Fibroblast of villous mesenchyme (primary cell): ENCODE results near the gene CFAP97D2. TPM values are rescaled to one million over a fixed set of nuclear protein-coding genes. Genes with fewer than 3 reads are reported as not detected.

Source experiments
- DNase-seq: peaks from one replicate; pipeline ENCODE4 v3.0.0-alpha.2; 2010; ENCODE audit warnings: low read depth
- H3K4me3 ChIP-seq: 2 replicates; pipeline ENCODE4 v1.5.1; 2011; ENCODE audit warnings: low read depth, mild to moderate bottlenecking, low read length
- total RNA-seq: library from RNA; depleted of rRNA; stranded (reverse); fragments of >200 nt; gene quantifications from 2 replicates; pipeline ENCODE4 v1.2.3, GENCODE V29; 2012
- TF ChIP-seq, protein P1 (sequence below): IDR thresholded peaks from 2 replicates; pipeline ENCODE4 v1.5.1; 2012; ENCODE audit warnings: low read depth, mild to moderate bottlenecking, low read length; ENCODE audit not compliant: insufficient read depth

The CFAP97D2 gene
- total RNA-seq, 1 donor: not detected

DNA sequence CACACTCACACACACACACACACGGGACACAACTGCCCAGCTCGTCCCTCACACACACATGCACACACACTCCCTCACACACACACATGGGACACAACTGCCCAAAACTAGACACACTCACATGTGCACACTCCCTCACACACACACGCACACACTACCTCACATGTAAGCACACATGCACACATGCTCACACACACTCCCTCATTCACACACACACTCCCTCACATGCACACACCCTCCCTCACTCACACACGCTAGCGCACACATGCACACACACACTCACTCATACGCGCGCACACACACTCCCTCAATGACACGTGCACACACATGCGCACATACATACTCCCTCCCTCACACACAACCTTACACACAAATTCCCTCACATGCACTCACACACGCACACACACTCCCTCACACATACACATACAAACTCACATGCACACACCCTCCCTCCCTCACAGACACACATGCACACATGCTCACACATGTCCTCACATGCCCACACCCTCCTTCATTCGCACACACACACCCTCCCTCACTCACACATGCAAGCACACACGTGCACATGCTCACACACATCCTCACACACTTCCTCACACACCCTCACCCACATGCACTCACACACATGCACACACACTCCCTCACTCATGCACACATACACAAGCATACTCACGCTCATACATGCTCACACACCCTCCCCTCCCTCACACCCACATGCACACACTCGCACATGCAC lies 37.6 kb upstream of the CFAP97D2 start:
- no peak overlapping the region for H3K4me3 ChIP-seq
- DNase-seq: no peak
- TF ChIP-seq, protein P1, sequence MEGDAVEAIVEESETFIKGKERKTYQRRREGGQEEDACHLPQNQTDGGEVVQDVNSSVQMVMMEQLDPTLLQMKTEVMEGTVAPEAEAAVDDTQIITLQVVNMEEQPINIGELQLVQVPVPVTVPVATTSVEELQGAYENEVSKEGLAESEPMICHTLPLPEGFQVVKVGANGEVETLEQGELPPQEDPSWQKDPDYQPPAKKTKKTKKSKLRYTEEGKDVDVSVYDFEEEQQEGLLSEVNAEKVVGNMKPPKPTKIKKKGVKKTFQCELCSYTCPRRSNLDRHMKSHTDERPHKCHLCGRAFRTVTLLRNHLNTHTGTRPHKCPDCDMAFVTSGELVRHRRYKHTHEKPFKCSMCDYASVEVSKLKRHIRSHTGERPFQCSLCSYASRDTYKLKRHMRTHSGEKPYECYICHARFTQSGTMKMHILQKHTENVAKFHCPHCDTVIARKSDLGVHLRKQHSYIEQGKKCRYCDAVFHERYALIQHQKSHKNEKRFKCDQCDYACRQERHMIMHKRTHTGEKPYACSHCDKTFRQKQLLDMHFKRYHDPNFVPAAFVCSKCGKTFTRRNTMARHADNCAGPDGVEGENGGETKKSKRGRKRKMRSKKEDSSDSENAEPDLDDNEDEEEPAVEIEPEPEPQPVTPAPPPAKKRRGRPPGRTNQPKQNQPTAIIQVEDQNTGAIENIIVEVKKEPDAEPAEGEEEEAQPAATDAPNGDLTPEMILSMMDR: no peak

DNA sequence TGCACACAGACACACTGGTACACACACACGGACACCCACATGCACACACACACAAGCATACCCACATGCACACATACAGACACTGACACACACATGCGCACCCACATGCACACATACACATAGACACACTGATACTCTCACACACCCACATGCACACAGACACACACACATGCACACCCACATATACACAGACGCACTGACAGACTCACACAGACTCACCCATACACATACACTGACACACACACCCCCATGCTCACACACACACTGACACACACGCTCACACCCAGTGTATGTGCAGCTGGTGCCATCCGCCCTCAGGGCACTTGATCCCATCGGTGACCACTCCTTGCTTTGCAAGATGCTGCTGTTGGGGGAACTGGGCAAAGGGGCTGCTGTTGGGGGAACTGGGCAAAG lies 36.9 kb upstream of the CFAP97D2 start:
- TF ChIP-seq, protein P1: no peak
- DNase-seq: no peak
- no peak overlapping the region for H3K4me3 ChIP-seq

DNA sequence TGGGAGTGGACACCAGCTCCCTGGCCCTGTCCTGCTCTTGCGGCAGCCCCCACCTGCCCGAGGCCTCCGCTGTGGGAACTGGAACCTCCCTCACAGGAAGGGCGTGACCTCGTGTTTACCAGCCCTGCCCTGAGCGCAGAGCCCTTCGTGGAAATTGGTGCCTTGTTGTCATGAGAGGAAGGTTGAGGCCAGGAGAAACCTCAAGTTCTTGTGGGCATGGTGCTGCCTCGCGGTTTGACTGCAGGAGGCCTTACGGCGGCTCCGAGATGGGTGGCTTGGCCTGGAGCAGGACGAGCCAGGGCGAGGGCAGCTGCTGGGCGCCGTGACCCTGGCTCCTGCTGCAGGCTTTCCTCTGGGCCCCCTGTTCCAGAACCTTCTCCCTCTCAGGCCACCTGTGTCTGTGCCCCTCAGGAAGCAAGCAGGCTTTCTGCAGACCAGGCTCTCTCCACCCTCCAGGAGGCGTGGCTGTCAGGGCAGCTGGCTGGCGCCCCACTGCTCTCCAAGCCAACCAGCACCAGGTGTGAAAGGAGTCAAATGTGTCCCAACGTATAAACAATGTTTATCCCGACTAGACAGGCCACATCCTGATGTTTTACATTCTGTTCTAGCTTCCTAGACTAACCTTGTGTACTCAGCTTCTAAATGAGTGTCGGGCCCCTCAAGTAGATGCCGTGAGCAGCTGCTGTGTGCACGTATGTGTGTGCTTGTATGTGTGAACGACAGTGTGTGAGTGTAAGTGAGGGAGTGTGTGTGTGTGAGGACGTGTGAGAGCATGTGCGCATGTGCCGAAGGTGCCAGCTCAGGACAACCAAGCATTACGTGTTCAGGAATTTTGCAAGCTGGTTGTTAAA lies 36.2 kb upstream of the CFAP97D2 start:
- TF ChIP-seq, protein P1: no peak
- H3K4me3 ChIP-seq: no peak overlapping the region
- DNase-seq: peak; percentile 58

DNA sequence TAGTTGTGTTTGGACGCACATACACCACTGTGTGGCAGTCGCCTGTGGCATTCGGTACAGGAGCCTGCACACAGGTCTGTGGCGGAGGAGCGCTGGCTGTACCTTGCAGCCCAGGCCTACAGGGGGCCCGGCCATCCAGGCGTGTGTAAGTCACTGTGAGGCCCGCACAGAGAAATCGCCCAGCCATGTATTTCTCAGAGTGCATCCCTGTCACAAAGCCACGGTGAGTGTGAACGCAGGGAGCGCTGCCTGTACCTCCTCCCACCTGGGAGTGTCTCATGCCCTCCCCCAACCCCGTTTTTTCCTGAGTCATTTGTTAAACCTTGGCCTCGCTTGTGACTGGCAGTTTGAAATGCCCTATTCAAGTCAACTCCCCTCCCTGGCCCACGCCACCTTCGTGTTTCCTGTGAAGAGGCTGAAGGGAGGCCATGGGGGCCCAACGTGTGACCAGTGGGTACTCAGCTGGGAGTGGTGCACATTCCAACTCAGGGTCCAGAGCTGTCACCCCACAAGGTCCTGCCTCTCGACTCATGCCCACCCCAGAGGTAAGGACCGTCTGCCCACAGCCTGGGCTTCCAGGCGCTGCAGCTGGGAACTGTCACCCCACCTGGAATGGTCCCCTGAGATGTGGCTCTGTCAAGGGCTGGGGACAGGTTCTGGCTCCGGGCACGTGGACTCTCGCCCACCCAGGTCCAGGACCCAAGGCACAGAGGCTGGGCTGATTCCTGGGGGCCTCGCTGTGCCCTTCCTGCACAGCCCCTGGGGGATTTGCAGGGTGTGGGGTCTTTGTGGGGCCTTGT lies 35.1 kb upstream of the CFAP97D2 start:
- no peak overlapping the region for H3K4me3 ChIP-seq
- DNase-seq: no peak
- TF ChIP-seq, protein P1: no peak

DNA sequence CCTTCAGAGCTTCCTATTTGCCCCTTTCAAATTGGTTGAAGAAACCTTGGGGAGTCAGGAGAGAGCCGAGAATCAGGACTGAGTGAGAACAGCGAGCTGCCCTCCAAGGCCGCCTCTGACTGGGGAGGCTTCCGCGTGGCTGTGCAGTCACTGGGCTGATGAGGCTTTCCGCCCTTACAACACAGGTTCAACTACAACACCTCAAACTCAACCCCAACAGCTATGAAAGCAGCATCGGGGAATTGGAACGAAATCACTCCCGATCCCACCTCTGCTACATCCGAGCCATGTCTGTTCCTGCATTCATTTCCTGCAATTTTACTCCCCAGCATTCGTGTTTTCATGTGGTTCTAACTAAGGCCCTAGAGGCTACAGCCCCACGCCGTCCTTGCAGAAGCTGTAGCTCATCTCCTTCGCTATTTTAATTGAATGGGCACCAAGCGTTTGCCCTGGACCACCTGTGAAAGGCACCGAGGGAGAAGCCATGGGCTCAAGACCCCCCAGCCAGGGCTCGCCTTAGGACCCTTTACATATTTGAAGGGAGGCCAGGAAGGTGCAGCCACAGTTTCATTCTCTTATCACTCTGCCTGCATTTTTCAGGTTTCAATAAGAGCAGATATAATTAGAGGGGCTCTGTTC lies 34.3 kb upstream of the CFAP97D2 start:
- no peak for DNase-seq
- H3K4me3 ChIP-seq: no peak overlapping the region
- TF ChIP-seq, protein P1: no peak

DNA sequence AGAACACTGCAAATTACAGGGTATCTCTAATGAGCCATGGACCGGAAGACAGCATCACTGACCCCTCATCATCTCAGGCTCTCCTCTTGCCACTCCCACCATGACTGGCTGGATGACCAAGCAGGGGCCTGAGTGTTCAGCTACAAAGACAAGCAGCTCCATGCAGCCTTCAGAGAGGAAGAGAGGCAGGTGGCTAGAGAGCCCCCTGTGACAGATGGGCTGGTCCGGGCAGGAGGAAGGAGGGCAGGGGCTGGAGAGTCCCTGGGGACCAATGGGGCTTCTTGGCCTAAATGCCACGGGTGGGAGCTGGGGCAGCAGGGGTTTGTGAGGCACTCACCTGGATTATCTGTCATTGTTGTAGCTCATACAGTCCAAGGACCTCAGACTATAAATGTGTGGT lies 33.8 kb upstream of the CFAP97D2 start:
- TF ChIP-seq, protein P1: no peak
- DNase-seq: no peak
- no peak overlapping the region for H3K4me3 ChIP-seq
